CD14-positive monocyte (primary cell): ENCODE results near the gene FKBP1A. TPM values are rescaled to one million over a fixed set of nuclear protein-coding genes. Genes with fewer than 3 reads are reported as not detected.

ENCODE experiments used
- DNase-seq, 3 donors: peaks; one replicate each; pipeline ENCODE4 v3.0.0-alpha.2; 2011 to 2022
- H2AFZ ChIP-seq: 2 replicates; pipeline ENCODE4 v1.6.0; 2012; ENCODE audit warnings: mild to moderate bottlenecking, low read depth, low read length, inconsistent platforms; ENCODE audit not compliant: insufficient read depth, poor library complexity, severe bottlenecking
- H3K27ac ChIP-seq, 2 donors: 1 replicate in 1 of 2; 2 replicates in 1 of 2; pipeline ENCODE4 v1.5.1; 2012 to 2013; ENCODE audit warnings: low read length in 2 of 2, control low read depth in 1 of 2, inconsistent platforms in 1 of 2, low read depth in 1 of 2, mild to moderate bottlenecking in 1 of 2
- H3K27me3 ChIP-seq, 2 donors: one replicate each; pipeline versions ENCODE4 v1.6.0 to v1.6.1; 2011 to 2013; ENCODE audit warnings: low read length in 2 of 2; ENCODE audit not compliant: control insufficient read depth in 2 of 2, insufficient read depth in 2 of 2
- H3K36me3 ChIP-seq, 2 donors: replicated peaks in 1 of 2; 1 replicate in 1 of 2; 2 replicates in 1 of 2; pipeline versions ENCODE4 v1.5.1 to v1.6.1; 2012 to 2013; ENCODE audit warnings: low read length in 2 of 2, control low read depth in 1 of 2, inconsistent platforms in 1 of 2, mild to moderate bottlenecking in 1 of 2; ENCODE audit not compliant: insufficient read depth in 2 of 2, control insufficient read depth in 1 of 2
- H3K4me1 ChIP-seq, 2 donors: 1 replicate in 1 of 2; 2 replicates in 1 of 2; pipeline versions ENCODE4 v1.5.1 to v1.6.1; 2012 to 2013; ENCODE audit warnings: low read length in 2 of 2, control low read depth in 1 of 2, inconsistent platforms in 1 of 2, mild to moderate bottlenecking in 1 of 2, moderate library complexity in 1 of 2; ENCODE audit not compliant: insufficient read depth in 2 of 2, control insufficient read depth in 1 of 2
- H3K4me2 ChIP-seq: replicated peaks from 2 replicates; pipeline ENCODE3; 2012; ENCODE audit warnings: low read length, moderate library complexity, mild to moderate bottlenecking; ENCODE audit not compliant: poor library complexity, severe bottlenecking; ENCODE audit errors: extremely low read depth
- H3K4me3 ChIP-seq, 3 experiments: fragments of 200-600 bp in 1 of 3; sonication (generic) in 1 of 3; replicated peaks in 1 of 3; 1 replicate in 2 of 3; 2 replicates in 1 of 3; pipeline ENCODE4 v1.5.1; 2011 to 2013; ENCODE audit warnings: low read length in 3 of 3, mild to moderate bottlenecking in 3 of 3, control low read depth in 2 of 3, low read depth in 2 of 3, inconsistent platforms in 1 of 3, moderate library complexity in 1 of 3
- H3K79me2 ChIP-seq: 2 replicates; pipeline ENCODE4 v1.6.0; 2012; ENCODE audit warnings: mild to moderate bottlenecking, control low read depth, inconsistent platforms, low read length, moderate library complexity; ENCODE audit not compliant: insufficient read depth
- H3K9ac ChIP-seq: 2 replicates; pipeline ENCODE4 v1.6.0; 2017; ENCODE audit warnings: low read length, mild to moderate bottlenecking; ENCODE audit not compliant: insufficient read depth, poor library complexity, severe bottlenecking
- H3K9me3 ChIP-seq, 2 donors: replicated peaks in 1 of 2; 1 replicate in 1 of 2; 2 replicates in 1 of 2; pipeline versions ENCODE4 v1.5.1 to v1.6.1; 2012 to 2013; ENCODE audit warnings: low read length in 2 of 2, control low read depth in 1 of 2; ENCODE audit not compliant: control insufficient read depth in 1 of 2, insufficient read depth in 1 of 2
- H4K20me1 ChIP-seq: 2 replicates; pipeline ENCODE4 v1.6.0; 2012; ENCODE audit warnings: mild to moderate bottlenecking, low read length, control low read depth, moderate library complexity; ENCODE audit not compliant: insufficient read depth
- H3K27ac Mint-ChIP-seq, 7 donors: one replicate each; pipeline ENCODE4 v1.8.0; 2020; ENCODE audit warnings: mild to moderate bottlenecking in 7 of 7, mixed read lengths in 7 of 7, moderate library complexity in 6 of 7, inconsistent platforms in 2 of 7
- H3K27me3 Mint-ChIP-seq, 3 donors: one replicate each; pipeline ENCODE4 v1.8.0; 2021 to 2022; ENCODE audit warnings: low read depth in 3 of 3, mild to moderate bottlenecking in 3 of 3, mixed read lengths in 3 of 3, moderate library complexity in 3 of 3, inconsistent platforms in 1 of 3
- H3K36me3 Mint-ChIP-seq, 2 donors: one replicate each; pipeline ENCODE4 v1.8.0; 2020; ENCODE audit warnings: mixed read lengths in 2 of 2, inconsistent platforms in 1 of 2, mild to moderate bottlenecking in 1 of 2
- H3K4me1 Mint-ChIP-seq: one replicate; pipeline ENCODE4 v1.8.0; 2020; ENCODE audit warnings: mild to moderate bottlenecking, mixed read lengths
- H3K4me3 Mint-ChIP-seq, 2 donors: one replicate each; pipeline ENCODE4 v1.8.0; 2020; ENCODE audit warnings: mild to moderate bottlenecking in 2 of 2, mixed read lengths in 2 of 2, moderate library complexity in 1 of 2
- H3K9me3 Mint-ChIP-seq, 7 donors: one replicate each; pipeline ENCODE4 v1.8.0; 2020 to 2022; ENCODE audit warnings: mixed read lengths in 7 of 7, mild to moderate bottlenecking in 6 of 7, moderate library complexity in 6 of 7, inconsistent platforms in 2 of 7
- WGBS: methylation state at CpG from one replicate; pipeline ENCODE4 v1.1.5; 2013; ENCODE audit warnings: missing lambda C conversion rate; ENCODE audit not compliant: insufficient coverage; 5-methylcytosine and 5-hydroxymethylcytosine counted together
- intact Hi-C, 2 donors: fragments of 100-400 bp; cut with micrococcal nuclease; formaldehyde crosslinking; loops; one replicate each; pipeline versions ENCODE4 v1.15.0 to v1.15.1; 2023
- polyA plus RNA-seq, 3 donors: library from polyadenylated mRNA; depleted of rRNA in 1 of 3; unstranded in 2 of 3; stranded (reverse) in 1 of 3; fragments of 300-500 nt in 2 of 3; fragments of >200 nt in 1 of 3; fragmentation: Illumina TruSeq in 2 of 3; gene quantifications; 1 replicate in 2 of 3; 2 replicates in 1 of 3; pipeline ENCODE4 v1.2.3, GENCODE V29; 2012 to 2021
- TF ChIP-seq, protein P1 (sequence below): fragments of 200-600 bp; IDR thresholded peaks from one replicate; pipeline ENCODE4 v1.8.0; 2022; ENCODE audit warnings: antibody characterized with exemption, mild to moderate bottlenecking

Gene FKBP1A
- polyA plus RNA-seq, 3 donors, result 155 to 268 (median 194) TPM

- Mint-ChIP-seq H3K9me3 (peaks cover 4 to 19% (median 10%) of the 10 kb centered on the region in 7 donors), H3K4me1 (peaks cover 4% of the 10 kb centered on the region), H3K27me3 (peaks cover 11 to 25% (median 14%) of the 10 kb centered on the region in 3 donors), H3K4me3 (no peak overlapping the region), H3K36me3 (no peaks in the 10 kb centered on the region), H3K27ac (no peak overlapping the region)
- H3K27ac ChIP-seq, result no peak overlapping the region
- H3K36me3 ChIP-seq, result no peaks in the 10 kb centered on the region
- H3K4me1 ChIP-seq, result no peaks in the 10 kb centered on the region
- no peak for DNase-seq
- H4K20me1 ChIP-seq, result no peaks in the 10 kb centered on the region
- intact Hi-C loops, result no loop called here
- no peak overlapping the region for H3K4me2 ChIP-seq
- no peaks in the 10 kb centered on the region for H3K79me2 ChIP-seq
- H3K9me3 ChIP-seq, result peaks cover 5 to 6% of the 10 kb centered on the region in 2 donors
- TF ChIP-seq, protein P1, sequence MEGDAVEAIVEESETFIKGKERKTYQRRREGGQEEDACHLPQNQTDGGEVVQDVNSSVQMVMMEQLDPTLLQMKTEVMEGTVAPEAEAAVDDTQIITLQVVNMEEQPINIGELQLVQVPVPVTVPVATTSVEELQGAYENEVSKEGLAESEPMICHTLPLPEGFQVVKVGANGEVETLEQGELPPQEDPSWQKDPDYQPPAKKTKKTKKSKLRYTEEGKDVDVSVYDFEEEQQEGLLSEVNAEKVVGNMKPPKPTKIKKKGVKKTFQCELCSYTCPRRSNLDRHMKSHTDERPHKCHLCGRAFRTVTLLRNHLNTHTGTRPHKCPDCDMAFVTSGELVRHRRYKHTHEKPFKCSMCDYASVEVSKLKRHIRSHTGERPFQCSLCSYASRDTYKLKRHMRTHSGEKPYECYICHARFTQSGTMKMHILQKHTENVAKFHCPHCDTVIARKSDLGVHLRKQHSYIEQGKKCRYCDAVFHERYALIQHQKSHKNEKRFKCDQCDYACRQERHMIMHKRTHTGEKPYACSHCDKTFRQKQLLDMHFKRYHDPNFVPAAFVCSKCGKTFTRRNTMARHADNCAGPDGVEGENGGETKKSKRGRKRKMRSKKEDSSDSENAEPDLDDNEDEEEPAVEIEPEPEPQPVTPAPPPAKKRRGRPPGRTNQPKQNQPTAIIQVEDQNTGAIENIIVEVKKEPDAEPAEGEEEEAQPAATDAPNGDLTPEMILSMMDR, result no peak
- H3K4me3 ChIP-seq, result no peak overlapping the region
- no peak overlapping the region for H3K9ac ChIP-seq
- peaks cover 6 to 7% of the 10 kb centered on the region in 2 donors for H3K27me3 ChIP-seq
- H2AFZ ChIP-seq, result no peak overlapping the region
These were observed 24.9 kb upstream of the FKBP1A start for GRCh38 chr20:1417790-1418189.

- H3K4me3 Mint-ChIP-seq, result no peak overlapping the region
- DNase-seq, result no peak
- H3K27me3 Mint-ChIP-seq, result peaks cover 11 to 25% (median 14%) of the 10 kb centered on the region in 3 donors
These were observed 24.4 kb upstream of the FKBP1A start for GRCh38 chr20:1417273-1417672.

More at GRCh38 chr20:1417273-1417672, 24.4 kb upstream of the FKBP1A start:
- Histone ChIP-seq H3K27me3 (peaks cover 6 to 11% of the 10 kb centered on the region in 2 donors), H3K4me3 (no peak overlapping the region), H3K9me3 (peaks cover 5 to 6% of the 10 kb centered on the region in 2 donors), H3K79me2 (no peaks in the 10 kb centered on the region), H4K20me1 (no peaks in the 10 kb centered on the region), H3K27ac (no peak overlapping the region), H3K9ac (no peak overlapping the region), H2AFZ (no peak overlapping the region), H3K4me2 (no peak overlapping the region), H3K4me1 (no peaks in the 10 kb centered on the region), H3K36me3 (no peaks in the 10 kb centered on the region)
- peaks cover 4% of the 10 kb centered on the region for H3K4me1 Mint-ChIP-seq
- no peak overlapping the region for H3K27ac Mint-ChIP-seq
- 88% methylated on average over 5 of the region's 5 CpGs for WGBS
- no peaks in the 10 kb centered on the region for H3K36me3 Mint-ChIP-seq
- H3K9me3 Mint-ChIP-seq, result peaks cover 4 to 19% (median 10%) of the 10 kb centered on the region in 7 donors
- intact Hi-C loops, result no loop called here
- TF ChIP-seq, protein P1, result no peak
